Measurements from ENCODE around the gene BCAR3. TPM values are rescaled to one million over a fixed set of nuclear protein-coding genes. Genes with fewer than 3 reads are reported as not detected.

Gene BCAR3
- total RNA-seq, 1 donor from 2014 or later, result 22.8 TPM

- no peak for DNase-seq (ENCODE audit: extremely low spot score in 2 of 2)
- no peaks in the 10 kb centered on the region for H3K36me3 ChIP-seq
- H3K4me1 ChIP-seq, result no peaks in the 10 kb centered on the region
- no peaks in the 10 kb centered on the region for H3K27me3 ChIP-seq
- no peaks in the 10 kb centered on the region for H3K9me3 ChIP-seq
- intact Hi-C loops (cut with DNase I), result no loop called here
- no peak overlapping the region for H3K27ac ChIP-seq
- no peak overlapping the region for H3K4me3 ChIP-seq
- TF ChIP-seq POLR2AphosphoS5 (IDR thresholded peaks at IDR 0.05; ENCODE audit: insufficient read depth in 1 of 2, low read depth in 1 of 2) (no peak), CTCF (IDR thresholded peaks at IDR 0.05) (no peak), POLR2A (IDR thresholded peaks at IDR 0.05) (no peak)
These were observed 43.3 kb downstream of the BCAR3 start for GRCh38 chr1:93638307-93638847.

GRCh38 chr1:93636712-93637111 is 44.9 kb downstream of the BCAR3 start:
- Histone ChIP-seq H3K27ac (peak overlapping the region; percentile 30), H3K9me3 (no peaks in the 10 kb centered on the region), H3K4me1 (no peaks in the 10 kb centered on the region), H3K4me3 (no peak overlapping the region), H3K36me3 (no peaks in the 10 kb centered on the region), H3K27me3 (no peaks in the 10 kb centered on the region)
- no peak for TF ChIP-seq CTCF (IDR thresholded peaks at IDR 0.05)
- no peak for TF ChIP-seq POLR2A (IDR thresholded peaks at IDR 0.05)
- TF ChIP-seq POLR2AphosphoS5 (IDR thresholded peaks at IDR 0.05; ENCODE audit: insufficient read depth in 1 of 2, low read depth in 1 of 2), result no peak
- intact Hi-C loops (cut with DNase I), result no loop called here
- DNase-seq (ENCODE audit: extremely low spot score in 2 of 2), result no peak

- Histone ChIP-seq H3K27ac (no peak overlapping the region), H3K9me3 (no peaks in the 10 kb centered on the region), H3K4me1 (no peaks in the 10 kb centered on the region), H3K4me3 (no peak overlapping the region), H3K27me3 (no peaks in the 10 kb centered on the region), H3K36me3 (no peaks in the 10 kb centered on the region)
- intact Hi-C loops (cut with DNase I), result no loop called here
- DNase-seq (ENCODE audit: extremely low spot score in 2 of 2), result no peak
- TF ChIP-seq POLR2AphosphoS5 (IDR thresholded peaks at IDR 0.05; ENCODE audit: insufficient read depth in 1 of 2, low read depth in 1 of 2) (no peak), CTCF (IDR thresholded peaks at IDR 0.05) (no peak), POLR2A (IDR thresholded peaks at IDR 0.05) (no peak)
These were observed 45.8 kb downstream of the BCAR3 start for GRCh38 chr1:93635614-93636543.

GRCh38 chr1:93633313-93633712 is 48.3 kb downstream of the BCAR3 start:
- no peak for DNase-seq (ENCODE audit: extremely low spot score in 2 of 2)
- intact Hi-C loops (cut with DNase I), result loop anchor here (5.0 kb wide), 1 partner anchor 179 kb away; no protein-coding TSS in a partner anchor
- Histone ChIP-seq H3K4me1 (no peaks in the 10 kb centered on the region), H3K27ac (no peak overlapping the region), H3K4me3 (no peak overlapping the region), H3K27me3 (no peaks in the 10 kb centered on the region), H3K36me3 (no peaks in the 10 kb centered on the region), H3K9me3 (no peaks in the 10 kb centered on the region)
- TF ChIP-seq CTCF (IDR thresholded peaks at IDR 0.05) (no peak), POLR2A (IDR thresholded peaks at IDR 0.05) (no peak), POLR2AphosphoS5 (IDR thresholded peaks at IDR 0.05; ENCODE audit: insufficient read depth in 1 of 2, low read depth in 1 of 2) (no peak)

Measured in vagina (tissue), 2 donors.